HepG2 (cell line): ENCODE data around the gene SLC35B2. TPM values are rescaled to one million over a fixed set of nuclear protein-coding genes. Genes with fewer than 3 reads are reported as not detected.
A peak's percentile ranks its signal among the peaks of the same experiment; 100 is the strongest.

ENCODE experiments used
- ATM ChIP-seq: fragments of 450-650 bp; IDR thresholded peaks from 2 replicates; pipeline ENCODE4 v1.7.1; 2017; ENCODE audit warnings: mild to moderate bottlenecking, borderline replicate concordance
- HIVEP1 ChIP-seq: sonication (generic); formaldehyde crosslinking; IDR thresholded peaks from 2 replicates; pipeline ENCODE4 v1.4.0; 2020; ENCODE audit warnings: mild to moderate bottlenecking, missing genetic modification reagents
- NCOA5 ChIP-seq: sonication (generic); formaldehyde crosslinking; IDR thresholded peaks from 2 replicates; pipeline ENCODE4 v1.4.0; 2020; ENCODE audit warnings: missing genetic modification reagents
- NR2F1 ChIP-seq, 2 experiments: fragments of 450-650 bp in 1 of 2; formaldehyde crosslinking in 1 of 2; IDR thresholded peaks; 2 replicates each; pipeline versions ENCODE4 v1.5.0 to v1.6.1; 2016 to 2020; ENCODE audit warnings: mild to moderate bottlenecking in 1 of 2, missing compliant biosample characterization in 1 of 2, missing genetic modification reagents in 1 of 2, moderate library complexity in 1 of 2
- SMARCC2 ChIP-seq: fragments of 450-650 bp; IDR thresholded peaks from 2 replicates; pipeline ENCODE4 v1.6.1; 2017; ENCODE audit warnings: antibody characterized with exemption, mild to moderate bottlenecking
- TSC22D2 ChIP-seq: sonication (generic); formaldehyde crosslinking; IDR thresholded peaks from 2 replicates; pipeline ENCODE4 v1.5.1; 2020; ENCODE audit warnings: missing genetic modification reagents, mild to moderate bottlenecking, borderline replicate concordance
- ZBTB38 ChIP-seq: sonication (generic); formaldehyde crosslinking; IDR thresholded peaks from 2 replicates; pipeline ENCODE4 v1.5.1; 2020; ENCODE audit warnings: mild to moderate bottlenecking, missing genetic modification reagents
- ZBTB7B ChIP-seq: sonication (generic); formaldehyde crosslinking; IDR thresholded peaks from 2 replicates; pipeline ENCODE4 v1.4.0; 2020; ENCODE audit warnings: missing genetic modification reagents
- ZNF253 ChIP-seq: sonication (generic); formaldehyde crosslinking; IDR thresholded peaks from 2 replicates; pipeline ENCODE4 v1.8.0; 2022; ENCODE audit warnings: mild to moderate bottlenecking, missing genetic modification reagents, borderline replicate concordance
- ZNF317 ChIP-seq: sonication (generic); formaldehyde crosslinking; IDR thresholded peaks from 2 replicates; pipeline ENCODE4 v1.5.0; 2020; ENCODE audit warnings: mild to moderate bottlenecking, missing genetic modification reagents
- ZNF33B ChIP-seq: sonication (generic); formaldehyde crosslinking; IDR thresholded peaks from 2 replicates; pipeline ENCODE4 v1.5.1; 2020; ENCODE audit warnings: mild to moderate bottlenecking, missing genetic modification reagents
- ZNF451 ChIP-seq: sonication (generic); formaldehyde crosslinking; IDR thresholded peaks from 2 replicates; pipeline ENCODE4 v1.5.0; 2020; ENCODE audit warnings: mild to moderate bottlenecking, missing genetic modification reagents
- ZNF496 ChIP-seq: sonication (generic); formaldehyde crosslinking; IDR thresholded peaks from 2 replicates; pipeline ENCODE4 v1.8.1; 2023; ENCODE audit warnings: mild to moderate bottlenecking, moderate library complexity, missing genetic modification reagents; ENCODE audit not compliant: insufficient replicate concordance
- ZNF557 ChIP-seq: sonication (generic); formaldehyde crosslinking; IDR thresholded peaks from 2 replicates; pipeline ENCODE4 v1.4.0; 2020; ENCODE audit warnings: missing genetic modification reagents
- ZNF749 ChIP-seq: sonication (generic); formaldehyde crosslinking; IDR thresholded peaks from 2 replicates; pipeline ENCODE4 v1.8.0; 2022; ENCODE audit warnings: mild to moderate bottlenecking, missing genetic modification reagents, moderate library complexity, borderline replicate concordance
- ZNF761 ChIP-seq: sonication (generic); formaldehyde crosslinking; conservative IDR thresholded peaks from 2 replicates; pipeline ENCODE4 v1.4.0; 2020; ENCODE audit warnings: mild to moderate bottlenecking, missing genetic modification reagents
- polyA plus RNA-seq, 8 experiments: library from polyadenylated mRNA; depleted of rRNA in 3 of 8; stranded (reverse) in 7 of 8; unstranded in 1 of 8; fragments of >200 nt; fragmentation: Illumina TruSeq in 4 of 8; extraction: Trizol in 4 of 8; gene quantifications; 2 replicates each; pipeline versions ENCODE4 v1.2.1 to v1.2.3, GENCODE V29; 2011 to 2016; ENCODE audit warnings: low read depth in 4 of 8, missing spikeins in 1 of 8, mixed read lengths in 1 of 8; ENCODE audit not compliant: insufficient read depth in 1 of 8
- total RNA-seq, 5 experiments: library from RNA; depleted of rRNA; stranded (reverse); fragments of >200 nt; fragmentation: Illumina TruSeq; extraction: Trizol; gene quantifications; 2 replicates each; pipeline ENCODE4 v1.2.3, GENCODE V29; 2016; ENCODE audit warnings: low read depth in 1 of 5
- TF ChIP-seq, protein P1 (sequence below): sonication (generic); formaldehyde crosslinking; IDR thresholded peaks from 2 replicates; pipeline ENCODE4 v1.4.0; 2020; ENCODE audit warnings: missing genetic modification reagents, borderline replicate concordance
- TF ChIP-seq, protein P2 (sequence below): IDR thresholded peaks from 2 replicates; pipeline ENCODE4 v1.4.0; 2020; ENCODE audit warnings: mild to moderate bottlenecking, missing genetic modification reagents
- TF ChIP-seq, protein P3 (sequence below): sonication (generic); formaldehyde crosslinking; IDR thresholded peaks from 2 replicates; pipeline ENCODE4 v1.8.0; 2022; ENCODE audit warnings: missing genetic modification reagents, mild to moderate bottlenecking, inconsistent platforms, borderline replicate concordance

SLC35B2 gene
- total and polyA plus RNA-seq, 2 of the 13 experiments (the other 11 are each of a cell fraction or from before 2014, with no cell fraction given), result 61.1 to 148 TPM

DNA sequence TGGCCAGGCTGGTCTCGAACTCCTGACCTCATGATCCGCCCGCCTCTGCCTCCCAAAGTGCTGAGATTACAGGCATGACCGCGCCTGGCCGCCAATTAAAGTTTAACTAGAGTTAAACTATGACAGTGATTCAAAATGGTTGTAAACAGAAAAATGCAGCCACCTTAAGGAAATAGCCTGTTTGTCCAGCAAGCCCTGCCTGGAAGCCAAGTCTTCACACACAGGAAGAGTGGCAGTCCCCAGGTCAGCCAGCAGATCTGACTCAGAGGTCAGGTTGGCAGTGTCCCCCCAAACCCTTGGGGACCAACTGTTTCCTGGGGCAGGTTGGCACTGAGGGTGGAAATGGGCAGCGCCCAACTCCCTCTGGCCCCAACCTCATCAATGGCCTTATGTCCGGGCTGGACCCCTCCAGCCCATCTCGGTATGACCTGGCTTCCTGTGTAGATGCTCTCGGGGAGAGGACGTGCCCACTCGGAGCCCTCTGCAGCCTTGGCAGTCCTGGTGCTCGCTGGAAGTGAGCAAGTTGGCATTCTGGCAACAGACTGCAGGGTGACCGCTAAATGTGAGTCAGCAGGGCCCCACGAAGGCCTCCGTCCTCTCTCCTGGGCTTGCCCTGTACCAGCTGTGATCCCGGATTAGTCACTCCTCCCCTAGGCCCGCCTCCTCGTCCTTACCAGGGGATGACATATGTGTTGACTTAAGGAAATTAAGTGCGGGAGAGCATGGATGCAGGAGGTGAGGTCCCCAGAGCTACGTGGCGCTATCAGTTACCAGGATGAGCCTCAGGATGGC lies 20.1 kb downstream of the SLC35B2 start (continued):
- TF ChIP-seq, protein P1, sequence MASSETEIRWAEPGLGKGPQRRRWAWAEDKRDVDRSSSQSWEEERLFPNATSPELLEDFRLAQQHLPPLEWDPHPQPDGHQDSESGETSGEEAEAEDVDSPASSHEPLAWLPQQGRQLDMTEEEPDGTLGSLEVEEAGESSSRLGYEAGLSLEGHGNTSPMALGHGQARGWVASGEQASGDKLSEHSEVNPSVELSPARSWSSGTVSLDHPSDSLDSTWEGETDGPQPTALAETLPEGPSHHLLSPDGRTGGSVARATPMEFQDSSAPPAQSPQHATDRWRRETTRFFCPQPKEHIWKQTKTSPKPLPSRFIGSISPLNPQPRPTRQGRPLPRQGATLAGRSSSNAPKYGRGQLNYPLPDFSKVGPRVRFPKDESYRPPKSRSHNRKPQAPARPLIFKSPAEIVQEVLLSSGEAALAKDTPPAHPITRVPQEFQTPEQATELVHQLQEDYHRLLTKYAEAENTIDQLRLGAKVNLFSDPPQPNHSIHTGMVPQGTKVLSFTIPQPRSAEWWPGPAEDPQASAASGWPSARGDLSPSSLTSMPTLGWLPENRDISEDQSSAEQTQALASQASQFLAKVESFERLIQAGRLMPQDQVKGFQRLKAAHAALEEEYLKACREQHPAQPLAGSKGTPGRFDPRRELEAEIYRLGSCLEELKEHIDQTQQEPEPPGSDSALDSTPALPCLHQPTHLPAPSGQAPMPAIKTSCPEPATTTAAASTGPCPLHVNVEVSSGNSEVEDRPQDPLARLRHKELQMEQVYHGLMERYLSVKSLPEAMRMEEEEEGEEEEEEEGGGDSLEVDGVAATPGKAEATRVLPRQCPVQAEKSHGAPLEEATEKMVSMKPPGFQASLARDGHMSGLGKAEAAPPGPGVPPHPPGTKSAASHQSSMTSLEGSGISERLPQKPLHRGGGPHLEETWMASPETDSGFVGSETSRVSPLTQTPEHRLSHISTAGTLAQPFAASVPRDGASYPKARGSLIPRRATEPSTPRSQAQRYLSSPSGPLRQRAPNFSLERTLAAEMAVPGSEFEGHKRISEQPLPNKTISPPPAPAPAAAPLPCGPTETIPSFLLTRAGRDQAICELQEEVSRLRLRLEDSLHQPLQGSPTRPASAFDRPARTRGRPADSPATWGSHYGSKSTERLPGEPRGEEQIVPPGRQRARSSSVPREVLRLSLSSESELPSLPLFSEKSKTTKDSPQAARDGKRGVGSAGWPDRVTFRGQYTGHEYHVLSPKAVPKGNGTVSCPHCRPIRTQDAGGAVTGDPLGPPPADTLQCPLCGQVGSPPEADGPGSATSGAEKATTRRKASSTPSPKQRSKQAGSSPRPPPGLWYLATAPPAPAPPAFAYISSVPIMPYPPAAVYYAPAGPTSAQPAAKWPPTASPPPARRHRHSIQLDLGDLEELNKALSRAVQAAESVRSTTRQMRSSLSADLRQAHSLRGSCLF (CRISPR knock-in tag), result no peak
- TF ChIP-seq NR2F1 (CRISPR knock-in tag; IDR thresholded peaks at IDR 0.05) (peak in 1 of 2 experiments; percentile 35; a peak in 2 of 4 replicates), ZBTB7B (CRISPR knock-in tag) (0 out of 2 replicates have a peak, but pooled peaks have one; percentile 14), ZNF253 (no peak), TSC22D2 (no peak), ZNF761 (CRISPR knock-in tag) (no peak; the same call in 1 of the 2 replicates), ZNF451 (CRISPR knock-in tag) (no peak), ATM (no peak), SMARCC2 (no peak), ZNF749 (CRISPR knock-in tag) (no peak; the same call in 1 of the 2 replicates), NCOA5 (no peak), ZNF496 (CRISPR knock-in tag) (no peak), ZBTB38 (no peak), ZNF557 (CRISPR knock-in tag) (no peak), ZNF33B (CRISPR knock-in tag) (no peak), HIVEP1 (CRISPR knock-in tag) (no peak), ZNF317 (CRISPR knock-in tag) (no peak; the same call in 1 of the 2 replicates)
- TF ChIP-seq, protein P2, sequence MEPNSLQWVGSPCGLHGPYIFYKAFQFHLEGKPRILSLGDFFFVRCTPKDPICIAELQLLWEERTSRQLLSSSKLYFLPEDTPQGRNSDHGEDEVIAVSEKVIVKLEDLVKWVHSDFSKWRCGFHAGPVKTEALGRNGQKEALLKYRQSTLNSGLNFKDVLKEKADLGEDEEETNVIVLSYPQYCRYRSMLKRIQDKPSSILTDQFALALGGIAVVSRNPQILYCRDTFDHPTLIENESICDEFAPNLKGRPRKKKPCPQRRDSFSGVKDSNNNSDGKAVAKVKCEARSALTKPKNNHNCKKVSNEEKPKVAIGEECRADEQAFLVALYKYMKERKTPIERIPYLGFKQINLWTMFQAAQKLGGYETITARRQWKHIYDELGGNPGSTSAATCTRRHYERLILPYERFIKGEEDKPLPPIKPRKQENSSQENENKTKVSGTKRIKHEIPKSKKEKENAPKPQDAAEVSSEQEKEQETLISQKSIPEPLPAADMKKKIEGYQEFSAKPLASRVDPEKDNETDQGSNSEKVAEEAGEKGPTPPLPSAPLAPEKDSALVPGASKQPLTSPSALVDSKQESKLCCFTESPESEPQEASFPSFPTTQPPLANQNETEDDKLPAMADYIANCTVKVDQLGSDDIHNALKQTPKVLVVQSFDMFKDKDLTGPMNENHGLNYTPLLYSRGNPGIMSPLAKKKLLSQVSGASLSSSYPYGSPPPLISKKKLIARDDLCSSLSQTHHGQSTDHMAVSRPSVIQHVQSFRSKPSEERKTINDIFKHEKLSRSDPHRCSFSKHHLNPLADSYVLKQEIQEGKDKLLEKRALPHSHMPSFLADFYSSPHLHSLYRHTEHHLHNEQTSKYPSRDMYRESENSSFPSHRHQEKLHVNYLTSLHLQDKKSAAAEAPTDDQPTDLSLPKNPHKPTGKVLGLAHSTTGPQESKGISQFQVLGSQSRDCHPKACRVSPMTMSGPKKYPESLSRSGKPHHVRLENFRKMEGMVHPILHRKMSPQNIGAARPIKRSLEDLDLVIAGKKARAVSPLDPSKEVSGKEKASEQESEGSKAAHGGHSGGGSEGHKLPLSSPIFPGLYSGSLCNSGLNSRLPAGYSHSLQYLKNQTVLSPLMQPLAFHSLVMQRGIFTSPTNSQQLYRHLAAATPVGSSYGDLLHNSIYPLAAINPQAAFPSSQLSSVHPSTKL (CRISPR knock-in tag), result peak; percentile 37
- TF ChIP-seq, protein P3, sequence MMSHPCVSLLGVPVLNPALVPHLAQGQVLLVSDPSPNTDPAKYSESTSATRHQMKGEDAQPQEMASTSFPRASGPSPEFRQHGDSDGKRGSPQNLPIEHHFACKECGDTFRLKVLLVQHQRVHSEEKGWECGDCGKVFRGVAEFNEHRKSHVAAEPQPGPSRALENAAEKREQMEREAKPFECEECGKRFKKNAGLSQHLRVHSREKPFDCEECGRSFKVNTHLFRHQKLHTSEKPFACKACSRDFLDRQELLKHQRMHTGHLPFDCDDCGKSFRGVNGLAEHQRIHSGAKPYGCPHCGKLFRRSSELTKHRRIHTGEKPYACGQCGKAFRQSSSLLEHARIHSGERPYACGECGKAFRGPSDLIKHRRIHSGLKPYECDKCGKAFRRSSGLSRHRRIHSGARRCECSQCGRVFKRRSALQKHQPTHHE (CRISPR knock-in tag), result no peak
